Fibroblast of lung (primary cell): Measurements from ENCODE around the gene KCNE5. TPM values are rescaled to one million over a fixed set of nuclear protein-coding genes. Genes with fewer than 3 reads are reported as not detected.
"Not testable (repeated sequence)": the region's sequence is repeated elsewhere in the genome, so short reads cannot be mapped to it uniquely, and the experiment has no call there.

Experiments used
- DNase-seq, 2 donors: peaks; one replicate each; pipeline versions ENCODE4 v3.0.0 to v3.0.0-alpha.2; 2010; ENCODE audit warnings: low read depth in 2 of 2
- H2AFZ ChIP-seq: 2 replicates; pipeline ENCODE4 v1.5.1; 2012; ENCODE audit warnings: low read length, control low read depth, inconsistent platforms
- H3K27ac ChIP-seq: 2 replicates; pipeline ENCODE4 v1.5.1; 2011; ENCODE audit warnings: low read length, control low read depth; ENCODE audit not compliant: insufficient read depth
- H3K27me3 ChIP-seq: 2 replicates; pipeline ENCODE4 v1.5.1; 2011; ENCODE audit warnings: mild to moderate bottlenecking, low read length; ENCODE audit not compliant: control insufficient read depth, insufficient read depth
- H3K36me3 ChIP-seq: 2 replicates; pipeline ENCODE4 v1.5.1; 2011; ENCODE audit warnings: low read length; ENCODE audit not compliant: control insufficient read depth, insufficient read depth
- H3K4me1 ChIP-seq: 2 replicates; pipeline ENCODE4 v1.5.1; 2011; ENCODE audit warnings: low read length; ENCODE audit not compliant: control insufficient read depth, insufficient read depth; ENCODE audit errors: extremely low read depth
- H3K4me2 ChIP-seq: 2 replicates; pipeline ENCODE4 v1.5.1; 2011; ENCODE audit warnings: low read length, control low read depth; ENCODE audit not compliant: insufficient read depth; ENCODE audit errors: extremely low read depth
- H3K4me3 ChIP-seq, 4 experiments: fragments of 200-600 bp in 1 of 4; sonication (generic) in 1 of 4; replicated peaks in 1 of 4; 2 replicates each; pipeline ENCODE4 v1.5.1; 2011 to 2016; ENCODE audit warnings: low read length in 4 of 4, low read depth in 3 of 4, mild to moderate bottlenecking in 3 of 4, control low read depth in 2 of 4, inconsistent platforms in 1 of 4, mixed read lengths in 1 of 4; ENCODE audit not compliant: insufficient read depth in 1 of 4; ENCODE audit errors: control extremely low read depth in 1 of 4
- H3K79me2 ChIP-seq: 2 replicates; pipeline ENCODE4 v1.5.1; 2012; ENCODE audit warnings: mild to moderate bottlenecking, low read length, inconsistent platforms; ENCODE audit not compliant: control insufficient read depth, insufficient read depth
- H3K9ac ChIP-seq: 2 replicates; pipeline ENCODE4 v1.5.1; 2011; ENCODE audit warnings: mild to moderate bottlenecking, low read length, control low read depth; ENCODE audit not compliant: insufficient read depth
- H3K9me3 ChIP-seq: 2 replicates; pipeline ENCODE4 v1.5.1; 2012; ENCODE audit warnings: low read depth, low read length; ENCODE audit not compliant: control insufficient read depth, insufficient read depth
- H4K20me1 ChIP-seq: 2 replicates; pipeline ENCODE4 v1.5.1; 2011; ENCODE audit warnings: low read length; ENCODE audit not compliant: control insufficient read depth, insufficient read depth; ENCODE audit errors: extremely low read depth
- CTCF ChIP-seq, 2 donors: IDR thresholded peaks in 1 of 2; conservative IDR thresholded peaks in 1 of 2; 1 replicate in 1 of 2; 2 replicates in 1 of 2; pipeline ENCODE4 v1.5.1; 2011 to 2012; ENCODE audit warnings: low read length in 2 of 2, control low read depth in 1 of 2, inconsistent platforms in 1 of 2, low read depth in 1 of 2, mild to moderate bottlenecking in 1 of 2
- EZH2 ChIP-seq: IDR thresholded peaks from 2 replicates; pipeline ENCODE4 v1.5.1; 2012; ENCODE audit warnings: low read length, control low read depth, mild to moderate bottlenecking; ENCODE audit errors: missing control alignments
- polyA plus RNA-seq, 2 donors: library from polyadenylated mRNA; depleted of rRNA in 1 of 2; stranded (reverse) in 1 of 2; unstranded in 1 of 2; fragments of >200 nt; gene quantifications; 2 replicates each; pipeline ENCODE4 v1.2.1, GENCODE V29; 2011 to 2012; ENCODE audit warnings: missing spikeins in 1 of 2
- total RNA-seq: library from RNA; depleted of rRNA; stranded (reverse); fragments of >200 nt; gene quantifications from 2 replicates; pipeline ENCODE4 v1.2.1, GENCODE V29; 2014

Gene KCNE5
- total and polyA plus RNA-seq, 2 donors (not counting 1 experiment from before 2014, with no cell fraction given): 0.12 to 1.2 TPM

- Histone ChIP-seq H3K4me2 (no peak overlapping the region), H3K27ac (no peak overlapping the region)
Observed at GRCh38 chrX:109643687-109644086, 18.7 kb upstream of the KCNE5 start.

GRCh38 chrX:109638158-109638557 lies 13.2 kb upstream of the KCNE5 start:
- no peak for DNase-seq
- Histone ChIP-seq H3K4me1 (no peaks in the 10 kb centered on the region), H3K9me3 (no peaks in the 10 kb centered on the region), H2AFZ (no peak overlapping the region), H3K4me2 (no peak overlapping the region), H3K79me2 (no peaks in the 10 kb centered on the region), H4K20me1 (no peaks in the 10 kb centered on the region), H3K27ac (no peak overlapping the region), H3K27me3 (no peaks in the 10 kb centered on the region), H3K9ac (no peak overlapping the region), H3K4me3 (no peak overlapping the region), H3K36me3 (no peaks in the 10 kb centered on the region)
- TF ChIP-seq EZH2 (no peak), CTCF (conservative IDR thresholded peaks at IDR 0.05 in 1 of 2, IDR thresholded peaks at IDR 0.05 in 1 of 2; ENCODE audit: low read depth in 1 of 2, low read length in 2 of 2) (no peak)

More at GRCh38 chrX:109643687-109644086, 18.7 kb upstream of the KCNE5 start:
- no peaks in the 10 kb centered on the region for H4K20me1 ChIP-seq
- no peak overlapping the region for H3K4me3 ChIP-seq
- no peaks in the 10 kb centered on the region for H3K9me3 ChIP-seq
- no peak overlapping the region for H2AFZ ChIP-seq
- TF ChIP-seq EZH2 (no peak), CTCF (conservative IDR thresholded peaks at IDR 0.05 in 1 of 2, IDR thresholded peaks at IDR 0.05 in 1 of 2; ENCODE audit: low read depth in 1 of 2, low read length in 2 of 2) (no peak)
- no peak for DNase-seq
- H3K27me3 ChIP-seq: no peaks in the 10 kb centered on the region
- H3K79me2 ChIP-seq: no peaks in the 10 kb centered on the region
- no peaks in the 10 kb centered on the region for H3K4me1 ChIP-seq
- H3K9ac ChIP-seq: no peak overlapping the region
- no peaks in the 10 kb centered on the region for H3K36me3 ChIP-seq

- H3K4me2 ChIP-seq, H3K36me3 ChIP-seq, H3K9ac ChIP-seq, H3K9me3 ChIP-seq, H3K27me3 ChIP-seq, H4K20me1 ChIP-seq, H3K4me1 ChIP-seq, DNase-seq, H3K4me3 ChIP-seq, H3K79me2 ChIP-seq, H3K27ac ChIP-seq, H2AFZ ChIP-seq: not testable (repeated sequence)
Observed at GRCh38 chrX:109637477-109637876, 12.5 kb upstream of the KCNE5 start.
